ENCODE data around the gene C1orf87.

GRCh38 chr1:60041783-60042182 is 31.8 kb downstream of the C1orf87 start:
- TF ChIP-seq CTCF (IDR thresholded peaks at IDR 0.05; ENCODE audit: insufficient read depth, low read length, poor library complexity, severe bottlenecking) (no peak), EZH2phosphoT487 (conservative IDR thresholded peaks at IDR 0.05; ENCODE audit: low read length) (no peak)

Measured in SU-DHL-6 (cell line).